ENCODE results near the gene PPP4R1. TPM values are rescaled to one million over a fixed set of nuclear protein-coding genes. Genes with fewer than 3 reads are reported as not detected.

PPP4R1 gene
- total RNA-seq, 2 experiments from 2014 or later = 35.7 to 40.2 TPM

GRCh38 chr18:9616049-9616448, 1.7 kb upstream of the PPP4R1 start:
- no peaks in the 10 kb centered on the region for H3K27me3 ChIP-seq (ENCODE audit: control insufficient read depth in 1 of 2, insufficient read depth in 2 of 2, low read length in 2 of 2)
- TF ChIP-seq CTCF (IDR thresholded peaks at IDR 0.05) = no peak
- H3K4me3 ChIP-seq (ENCODE audit: low read length) = no peak overlapping the region
- peaks cover 3% of the 10 kb centered on the region for H3K36me3 ChIP-seq (ENCODE audit: insufficient read depth, low read length)
- no peak for DNase-seq
- no peaks in the 10 kb centered on the region for H3K9me3 ChIP-seq (ENCODE audit: control insufficient read depth in 1 of 2, insufficient read depth in 1 of 2, low read length in 2 of 2)
- H3K4me1 Mint-ChIP-seq (ENCODE audit: low read depth) = peaks cover 32% of the 10 kb centered on the region
- H3K27me3 Mint-ChIP-seq = no peaks in the 10 kb centered on the region
- no peaks in the 10 kb centered on the region for H3K9me3 Mint-ChIP-seq
- peaks cover 17% of the 10 kb centered on the region for H3K36me3 Mint-ChIP-seq (ENCODE audit: low read depth)
- H3K4me1 ChIP-seq (ENCODE audit: insufficient read depth, low read length) = peaks cover 17% of the 10 kb centered on the region
- peak overlapping the region; percentile 87 for H3K4me3 Mint-ChIP-seq
- ChIA-PET CTCF (no interaction called here), POLR2A (interaction anchor here (1.6 kb wide), 1 partner anchor 297 kb away, joined by 6 read pairs; the partner anchor contains the start of gene VAPA)
- H3K27ac Mint-ChIP-seq = peak overlapping the region; percentile 77
- no peak overlapping the region for H3K27ac ChIP-seq (ENCODE audit: low read depth in 1 of 2, low read length in 2 of 2)
- intact Hi-C loops (cut with DNase I, micrococcal nuclease) = loop anchor here (5.0 to 10.0 kb wide), 4 partner anchors 139 to 481 kb away; partner anchors contain the start of genes VAPA (in 2 of the 2), ANKRD12 (in 1 of the 2) and RALBP1 (in 1 of the 2)
- no peak for ATAC-seq (ENCODE audit: poor library complexity)

- peak overlapping the region; percentile 87 for H3K4me3 Mint-ChIP-seq
- H3K4me1 Mint-ChIP-seq (ENCODE audit: low read depth) = peaks cover 37% of the 10 kb centered on the region
- H3K27me3 Mint-ChIP-seq = no peaks in the 10 kb centered on the region
- POLR2A ChIA-PET = interaction anchor here (1.6 kb wide), 1 partner anchor 298 kb away, joined by 6 read pairs; the partner anchor contains the start of gene VAPA
- peaks cover 17% of the 10 kb centered on the region for H3K36me3 Mint-ChIP-seq (ENCODE audit: low read depth)
- H3K4me3 ChIP-seq (ENCODE audit: low read length) = peak overlapping the region; percentile 56
- peak overlapping the region; percentile 77 for H3K27ac Mint-ChIP-seq
- peaks cover 20% of the 10 kb centered on the region for H3K4me1 ChIP-seq (ENCODE audit: insufficient read depth, low read length)
- ATAC-seq (ENCODE audit: poor library complexity) (no peak), DNase-seq (no peak)
- intact Hi-C loops (cut with DNase I, micrococcal nuclease) = loop anchor here (5.0 to 10.0 kb wide), 4 partner anchors 138 to 481 kb away; partner anchors contain the start of genes VAPA (in 2 of the 2), ANKRD12 (in 1 of the 2) and RALBP1 (in 1 of the 2)
- CTCF ChIA-PET = no interaction called here
- no peak for TF ChIP-seq CTCF (IDR thresholded peaks at IDR 0.05)
- H3K9me3 Mint-ChIP-seq = no peaks in the 10 kb centered on the region
- peak overlapping the region in 1 of 2 donors; percentile 41 for H3K27ac ChIP-seq (ENCODE audit: low read depth in 1 of 2, low read length in 2 of 2)
- no peaks in the 10 kb centered on the region for H3K27me3 ChIP-seq (ENCODE audit: control insufficient read depth in 1 of 2, insufficient read depth in 2 of 2, low read length in 2 of 2)
- peaks cover 4% of the 10 kb centered on the region for H3K36me3 ChIP-seq (ENCODE audit: insufficient read depth, low read length)
- H3K9me3 ChIP-seq (ENCODE audit: control insufficient read depth in 1 of 2, insufficient read depth in 1 of 2, low read length in 2 of 2) = no peaks in the 10 kb centered on the region
These were observed 980 bp upstream of the PPP4R1 start for GRCh38 chr18:9615280-9615797.

GRCh38 chr18:9613550-9614400, 584 bp downstream of the PPP4R1 start:
- H3K9me3 ChIP-seq (ENCODE audit: control insufficient read depth in 1 of 2, insufficient read depth in 1 of 2, low read length in 2 of 2) = no peaks in the 10 kb centered on the region
- Mint-ChIP-seq H3K27ac (peak overlapping the region; percentile 88), H3K9me3 (no peaks in the 10 kb centered on the region), H3K27me3 (no peaks in the 10 kb centered on the region), H3K36me3 (ENCODE audit: low read depth) (peaks cover 17% of the 10 kb centered on the region), H3K4me1 (ENCODE audit: low read depth) (peaks cover 45% of the 10 kb centered on the region), H3K4me3 (peak overlapping the region; percentile 97)
- H3K4me1 ChIP-seq (ENCODE audit: insufficient read depth, low read length) = peaks cover 26% of the 10 kb centered on the region
- intact Hi-C loops (cut with DNase I, micrococcal nuclease) = loop anchor here (5.0 to 10.0 kb wide), 6 partner anchors 59 to 911 kb away; partner anchors contain the start of genes ANKRD12 (in 1 of the 2) and VAPA (in 1 of the 2)
- TF ChIP-seq CTCF (IDR thresholded peaks at IDR 0.05) = no peak
- peak overlapping the region; percentile 33 to 53 for H3K27ac ChIP-seq (ENCODE audit: low read depth in 1 of 2, low read length in 2 of 2)
- H3K4me3 ChIP-seq (ENCODE audit: low read length) = peak overlapping the region; percentile 79
- ATAC-seq (ENCODE audit: poor library complexity) (peak; percentile 41), DNase-seq (peak; percentile 1 to 64 (median 24))
- H3K36me3 ChIP-seq (ENCODE audit: insufficient read depth, low read length) = peaks cover 4% of the 10 kb centered on the region
- POLR2A ChIA-PET = no interaction called here
- H3K27me3 ChIP-seq (ENCODE audit: control insufficient read depth in 1 of 2, insufficient read depth in 2 of 2, low read length in 2 of 2) = no peaks in the 10 kb centered on the region
- CTCF ChIA-PET = no interaction called here
